GM12801 (cell line): ENCODE data around the gene HOXD12.

Source experiments
- CTCF ChIP-seq: IDR thresholded peaks from one replicate; pipeline ENCODE4 v1.5.1; 2011; ENCODE audit warnings: control low read depth; ENCODE audit not compliant: insufficient read length; ENCODE audit errors: extremely low read depth

Gene HOXD12

GRCh38 chr2:176107731-176108181 lies 8.2 kb downstream of the HOXD12 start:
- TF ChIP-seq CTCF = no peak

- no peak for TF ChIP-seq CTCF
Observed at GRCh38 chr2:176109192-176109901, 9.8 kb downstream of the HOXD12 start.

GRCh38 chr2:176109946-176110345 lies 10.4 kb downstream of the HOXD12 start:
- TF ChIP-seq CTCF = no peak

- no peak for TF ChIP-seq CTCF
Observed at GRCh38 chr2:176110415-176111308, 11.1 kb downstream of the HOXD12 start.

- TF ChIP-seq CTCF = no peak
Observed at GRCh38 chr2:176111309-176111663, 11.7 kb downstream of the HOXD12 start.

- TF ChIP-seq CTCF = no peak
Observed at GRCh38 chr2:176111846-176112374, 12.3 kb downstream of the HOXD12 start.

GRCh38 chr2:176112375-176113302 lies 13.0 kb downstream of the HOXD12 start:
- TF ChIP-seq CTCF = no peak
